Neural progenitor cell (in vitro differentiated cells): Measurements from ENCODE around the gene MARS1. TPM values are rescaled to one million over a fixed set of nuclear protein-coding genes. Genes with fewer than 3 reads are reported as not detected.
A peak's percentile ranks its signal among the peaks of the same experiment; 100 is the strongest.

ENCODE experiments used
- DNase-seq: peaks from one replicate; pipeline ENCODE4 v3.0.0-alpha.2; 2016; ENCODE audit warnings: low spot score
- H2AFZ ChIP-seq: fragments of 200-600 bp; sonication (generic); replicated peaks from 2 replicates; pipeline ENCODE4 v1.6.1; 2016; ENCODE audit warnings: antibody characterized with exemption
- H3F3A ChIP-seq: fragments of 200-600 bp; sonication (generic); 2 replicates; pipeline ENCODE4 v1.6.1; 2016; ENCODE audit warnings: antibody characterized with exemption, low read depth
- H3K27ac ChIP-seq: fragments of 200-600 bp; sonication (generic); 2 replicates; pipeline ENCODE4 v1.5.1; 2016; ENCODE audit warnings: mild to moderate bottlenecking
- H3K27me3 ChIP-seq: fragments of 200-600 bp; sonication (generic); 2 replicates; pipeline ENCODE4 v1.6.1; 2016; ENCODE audit warnings: mild to moderate bottlenecking, moderate library complexity
- H3K36me3 ChIP-seq: fragments of 200-600 bp; sonication (generic); 2 replicates; pipeline ENCODE4 v1.5.1; 2016
- H3K4me1 ChIP-seq: fragments of 200-600 bp; sonication (generic); 2 replicates; pipeline ENCODE4 v1.6.1; 2016; ENCODE audit warnings: mixed run types
- H3K4me2 ChIP-seq: fragments of 200-600 bp; sonication (generic); 2 replicates; pipeline ENCODE4 v1.6.1; 2016
- H3K4me3 ChIP-seq: fragments of 200-600 bp; sonication (generic); 2 replicates; pipeline ENCODE4 v1.5.1; 2016
- H3K79me2 ChIP-seq: fragments of 200-600 bp; sonication (generic); 2 replicates; pipeline ENCODE4 v1.6.1; 2016; ENCODE audit warnings: low read depth
- H3K9ac ChIP-seq: fragments of 200-600 bp; sonication (generic); 2 replicates; pipeline ENCODE4 v1.6.1; 2016
- H3K9me3 ChIP-seq: fragments of 200-600 bp; sonication (generic); 2 replicates; pipeline ENCODE4 v1.5.1; 2016; ENCODE audit warnings: low read depth
- H4K20me1 ChIP-seq: fragments of 200-600 bp; sonication (generic); 2 replicates; pipeline ENCODE4 v1.6.1; 2016; ENCODE audit warnings: low read depth
- H3K27ac Mint-ChIP-seq: 3 replicates; pipeline ENCODE4 v1.8.0; 2021; ENCODE audit warnings: mixed read lengths
- H3K27me3 Mint-ChIP-seq: 2 replicates; pipeline ENCODE4 v1.8.0; 2022; ENCODE audit warnings: low read depth, mild to moderate bottlenecking, inconsistent platforms, moderate library complexity, mixed read lengths; ENCODE audit not compliant: insufficient read depth
- H3K36me3 Mint-ChIP-seq: 3 replicates; pipeline ENCODE4 v1.8.0; 2021; ENCODE audit warnings: mixed read lengths
- H3K4me1 Mint-ChIP-seq: 3 replicates; pipeline ENCODE4 v1.8.0; 2021; ENCODE audit warnings: mixed read lengths
- H3K4me3 Mint-ChIP-seq: 3 replicates; pipeline ENCODE4 v1.8.0; 2021; ENCODE audit warnings: mild to moderate bottlenecking, moderate library complexity, mixed read lengths
- H3K9me3 Mint-ChIP-seq: 3 replicates; pipeline ENCODE4 v1.8.0; 2020; ENCODE audit warnings: mixed read lengths
- CTCF ChIP-seq: fragments of 200-600 bp; sonication (generic); IDR thresholded peaks from 2 replicates; pipeline ENCODE4 v1.5.1; 2017; ENCODE audit warnings: antibody characterized with exemption, mild to moderate bottlenecking
- EZH2 ChIP-seq: fragments of 200-600 bp; sonication (generic); IDR thresholded peaks from 2 replicates; pipeline ENCODE4 v1.6.1; 2017; ENCODE audit warnings: antibody characterized with exemption, mild to moderate bottlenecking, moderate library complexity
- EZH2phosphoT487 ChIP-seq: fragments of 200-600 bp; sonication (generic); IDR thresholded peaks from 2 replicates; pipeline ENCODE4 v1.6.1; 2017; ENCODE audit warnings: antibody characterized with exemption
- total RNA-seq: library from RNA; depleted of rRNA; stranded (reverse); fragments of >200 nt; gene quantifications from 2 replicates; pipeline ENCODE4 v1.2.3, GENCODE V29; 2015; ENCODE audit warnings: low replicate concordance

Gene MARS1
- total RNA-seq, 1 donor from 2014 or later: 109 TPM

- peaks cover 13% of the 10 kb centered on the region for H3K27me3 Mint-ChIP-seq
- Histone ChIP-seq H4K20me1 (peaks cover 41% of the 10 kb centered on the region), H3K4me1 (peaks cover 31% of the 10 kb centered on the region), H3K9me3 (no peaks in the 10 kb centered on the region), H3K27ac (no peak overlapping the region), H3K4me3 (peak overlapping the region; percentile 87), H3K9ac (peak overlapping the region; percentile 73), H3K27me3 (no peaks in the 10 kb centered on the region), H3F3A (peaks cover 55% of the 10 kb centered on the region), H2AFZ (no peak overlapping the region), H3K36me3 (no peaks in the 10 kb centered on the region), H3K79me2 (peaks cover 15% of the 10 kb centered on the region), H3K4me2 (peak overlapping the region; percentile 80)
- H3K27ac Mint-ChIP-seq: peak overlapping the region; percentile 95
- TF ChIP-seq EZH2 (no peak), CTCF (no peak), EZH2phosphoT487 (no peak)
- no peak for DNase-seq
- H3K36me3 Mint-ChIP-seq: peaks cover 12% of the 10 kb centered on the region
- H3K4me3 Mint-ChIP-seq: peak overlapping the region; percentile 98
- no peaks in the 10 kb centered on the region for H3K9me3 Mint-ChIP-seq
- H3K4me1 Mint-ChIP-seq: peaks cover 49% of the 10 kb centered on the region
These were observed 36.1 kb downstream of the MARS1 start for GRCh38 chr12:57523706-57524614.

GRCh38 chr12:57524814-57525614 is 37.1 kb downstream of the MARS1 start:
- DNase-seq: no peak

More at GRCh38 chr12:57524814-57525614, 37.1 kb downstream of the MARS1 start:
- Histone ChIP-seq H3K4me3 (no peak overlapping the region), H4K20me1 (peaks cover 31% of the 10 kb centered on the region), H3K9ac (no peak overlapping the region), H3K4me1 (peaks cover 21% of the 10 kb centered on the region), H3K4me2 (peak overlapping the region; percentile 24), H3K79me2 (peaks cover 13% of the 10 kb centered on the region), H3K9me3 (no peaks in the 10 kb centered on the region), H3K27me3 (no peaks in the 10 kb centered on the region), H3K36me3 (no peaks in the 10 kb centered on the region), H3F3A (peaks cover 47% of the 10 kb centered on the region), H3K27ac (no peak overlapping the region), H2AFZ (no peak overlapping the region)
- H3K4me1 Mint-ChIP-seq: peaks cover 46% of the 10 kb centered on the region
- TF ChIP-seq EZH2 (no peak), CTCF (no peak), EZH2phosphoT487 (no peak)
- H3K4me3 Mint-ChIP-seq: peak overlapping the region; percentile 98
- no peaks in the 10 kb centered on the region for H3K9me3 Mint-ChIP-seq
- H3K27me3 Mint-ChIP-seq: peaks cover 11% of the 10 kb centered on the region
- H3K27ac Mint-ChIP-seq: no peak overlapping the region
- peaks cover 12% of the 10 kb centered on the region for H3K36me3 Mint-ChIP-seq
